Mucosa of descending colon (tissue), 3 donors: Measurements from ENCODE around the gene SRGAP3. TPM values are rescaled to one million over a fixed set of nuclear protein-coding genes. Genes with fewer than 3 reads are reported as not detected.
A peak's percentile ranks its signal among the peaks of the same experiment; 100 is the strongest.

Source experiments
- ATAC-seq: fragments of 200-7000 bp; cut with Tn5 transposase; one replicate; pipeline ENCODE4 v1.9.1; 2020; ENCODE audit warnings: mild to moderate bottlenecking, moderate library complexity
- DNase-seq, 3 donors: peaks; one replicate each; pipeline ENCODE4 v3.0.0-alpha.2; 2020
- H3K36me3 ChIP-seq: fragments of 200-600 bp; one replicate; pipeline ENCODE4 v1.8.0; 2021; ENCODE audit warnings: low read depth, mild to moderate bottlenecking
- H3K4me1 ChIP-seq: fragments of 200-600 bp; one replicate; pipeline ENCODE4 v1.8.0; 2021; ENCODE audit warnings: low read depth, mild to moderate bottlenecking
- H3K4me3 ChIP-seq: fragments of 200-600 bp; one replicate; pipeline ENCODE4 v1.8.0; 2021; ENCODE audit warnings: mild to moderate bottlenecking
- H3K9me3 ChIP-seq: fragments of 200-600 bp; one replicate; pipeline ENCODE4 v1.8.0; 2021; ENCODE audit warnings: mild to moderate bottlenecking
- intact Hi-C, 2 donors: fragments of 100-400 bp; cut with DNase I in 1 of 2; cut with micrococcal nuclease in 1 of 2; formaldehyde crosslinking; loops; one replicate each; pipeline versions ENCODE4 v1.11.0 to v1.11.1; 2022; cut with DNase I, micrococcal nuclease
- total RNA-seq, 3 donors: library from RNA; stranded (reverse); fragmentation: NEBNext Ultra II Directional in 2 of 3; extraction: Animal tissue kit (Norgen Biotek cat#: 25700) in 2 of 3; gene quantifications; one replicate each; pipeline versions ENCODE4 v1.2.1 to v1.2.4, GENCODE V29; 2021 to 2023
- TF ChIP-seq, protein P1 (sequence below): fragments of 200-600 bp; IDR thresholded peaks from one replicate; pipeline ENCODE4 v1.8.0; 2022; ENCODE audit warnings: antibody characterized with exemption, mild to moderate bottlenecking
- donor health status: DM: no; HTN: no; CAD: no; lungs with moderate emphysema.
- donor health status: DM: no; HTN: no; CAD: no.
- donor health status: DM: no; HTN: yes; CAD: no.

Gene SRGAP3
- total RNA-seq, 3 donors from 2014 or later: 6.4 to 9.0 (median 8.6) TPM

DNA sequence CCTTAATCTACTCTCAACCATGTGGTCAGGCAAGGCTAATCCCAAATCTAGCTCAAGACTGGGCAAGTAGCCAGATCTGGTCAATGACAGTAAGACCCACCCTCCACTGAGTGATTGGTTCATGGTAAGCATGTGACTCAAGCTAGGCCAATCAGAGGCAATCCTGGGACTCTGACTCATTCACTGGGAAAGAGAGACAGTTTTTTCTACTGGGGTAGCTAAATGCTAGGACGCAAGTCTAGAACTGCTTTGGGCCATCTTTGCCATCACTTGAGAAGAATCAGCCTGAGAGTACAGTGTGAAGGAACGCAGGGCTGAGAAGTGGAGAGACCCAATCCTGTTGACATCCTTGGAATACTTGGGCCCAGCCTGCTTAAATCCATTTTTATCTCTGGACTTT is 276.8 kb downstream of the SRGAP3 start:
- ATAC-seq: peak; percentile 12
- TF ChIP-seq, protein P1, sequence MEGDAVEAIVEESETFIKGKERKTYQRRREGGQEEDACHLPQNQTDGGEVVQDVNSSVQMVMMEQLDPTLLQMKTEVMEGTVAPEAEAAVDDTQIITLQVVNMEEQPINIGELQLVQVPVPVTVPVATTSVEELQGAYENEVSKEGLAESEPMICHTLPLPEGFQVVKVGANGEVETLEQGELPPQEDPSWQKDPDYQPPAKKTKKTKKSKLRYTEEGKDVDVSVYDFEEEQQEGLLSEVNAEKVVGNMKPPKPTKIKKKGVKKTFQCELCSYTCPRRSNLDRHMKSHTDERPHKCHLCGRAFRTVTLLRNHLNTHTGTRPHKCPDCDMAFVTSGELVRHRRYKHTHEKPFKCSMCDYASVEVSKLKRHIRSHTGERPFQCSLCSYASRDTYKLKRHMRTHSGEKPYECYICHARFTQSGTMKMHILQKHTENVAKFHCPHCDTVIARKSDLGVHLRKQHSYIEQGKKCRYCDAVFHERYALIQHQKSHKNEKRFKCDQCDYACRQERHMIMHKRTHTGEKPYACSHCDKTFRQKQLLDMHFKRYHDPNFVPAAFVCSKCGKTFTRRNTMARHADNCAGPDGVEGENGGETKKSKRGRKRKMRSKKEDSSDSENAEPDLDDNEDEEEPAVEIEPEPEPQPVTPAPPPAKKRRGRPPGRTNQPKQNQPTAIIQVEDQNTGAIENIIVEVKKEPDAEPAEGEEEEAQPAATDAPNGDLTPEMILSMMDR: no peak
- no peak for DNase-seq
- Histone ChIP-seq H3K36me3 (no peaks in the 10 kb centered on the region), H3K4me1 (no peaks in the 10 kb centered on the region), H3K9me3 (no peaks in the 10 kb centered on the region), H3K4me3 (no peak overlapping the region)
- intact Hi-C loops: loop anchor here (5.0 kb wide), 2 partner anchors 95 to 330 kb away; no protein-coding TSS in a partner anchor

DNA sequence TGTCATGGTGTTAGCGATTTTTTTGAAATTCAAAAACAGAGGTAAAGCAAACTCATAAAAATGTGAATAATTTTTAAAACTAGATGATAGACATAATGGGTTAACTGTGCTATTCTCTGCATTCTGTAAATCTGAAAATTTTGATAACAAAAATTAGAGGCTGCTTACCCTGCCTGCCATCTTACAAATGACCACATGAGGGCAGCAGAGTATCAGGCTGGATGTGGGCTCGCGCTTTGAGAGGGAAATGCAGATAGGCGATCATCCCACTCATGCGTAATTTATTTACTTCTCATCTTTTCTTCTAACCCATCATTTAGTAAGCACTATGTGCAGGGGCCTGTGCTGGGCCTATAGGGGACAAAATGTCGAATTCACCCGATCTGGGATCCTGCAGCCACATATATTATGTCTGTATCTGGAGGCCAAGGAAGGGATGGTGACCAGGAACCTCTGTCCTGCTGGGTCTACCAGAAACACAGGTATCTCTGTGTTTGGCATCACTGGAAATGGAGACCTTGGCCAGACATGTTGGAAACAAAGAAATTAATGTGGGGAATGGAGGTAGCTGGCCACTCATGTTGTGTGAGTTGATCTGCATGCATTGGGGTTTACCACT is 278.4 kb downstream of the SRGAP3 start:
- intact Hi-C loops: loop anchor here (1.0 to 5.0 kb wide), 3 partner anchors 96 to 331 kb away; no protein-coding TSS in a partner anchor
- Histone ChIP-seq H3K4me1 (peaks cover 10% of the 10 kb centered on the region), H3K9me3 (no peaks in the 10 kb centered on the region), H3K36me3 (no peaks in the 10 kb centered on the region), H3K4me3 (no peak overlapping the region)
- TF ChIP-seq, protein P1: peak; percentile 91
- peak; percentile 84 for ATAC-seq
- peak in 2 of 3 donors; percentile 62 to 81 for DNase-seq

DNA sequence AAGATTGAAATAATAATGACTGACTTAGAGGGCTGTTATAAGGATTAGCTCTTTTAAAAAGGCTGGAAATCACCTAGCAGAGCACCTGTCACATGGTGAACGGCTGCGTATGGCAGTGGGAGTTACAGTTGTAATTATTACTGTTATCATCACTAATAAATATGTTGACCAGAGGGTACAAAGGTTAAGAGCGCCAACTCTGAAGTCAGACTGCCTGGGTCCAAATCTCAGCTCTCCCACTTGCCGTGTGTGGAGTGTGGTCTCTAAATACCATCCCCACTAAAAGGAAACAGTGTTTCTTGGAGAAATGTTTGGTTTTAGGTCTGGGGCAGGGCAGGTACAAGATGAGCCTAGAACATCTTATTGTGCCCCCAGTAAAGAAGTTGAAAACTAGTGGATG is 280.2 kb downstream of the SRGAP3 start:
- H3K9me3 ChIP-seq: no peaks in the 10 kb centered on the region
- no peaks in the 10 kb centered on the region for H3K36me3 ChIP-seq
- TF ChIP-seq, protein P1: no peak
- no peak overlapping the region for H3K4me3 ChIP-seq
- H3K4me1 ChIP-seq: peaks cover 24% of the 10 kb centered on the region
- DNase-seq: no peak
- no peak for ATAC-seq
- intact Hi-C loops: no loop called here

DNA sequence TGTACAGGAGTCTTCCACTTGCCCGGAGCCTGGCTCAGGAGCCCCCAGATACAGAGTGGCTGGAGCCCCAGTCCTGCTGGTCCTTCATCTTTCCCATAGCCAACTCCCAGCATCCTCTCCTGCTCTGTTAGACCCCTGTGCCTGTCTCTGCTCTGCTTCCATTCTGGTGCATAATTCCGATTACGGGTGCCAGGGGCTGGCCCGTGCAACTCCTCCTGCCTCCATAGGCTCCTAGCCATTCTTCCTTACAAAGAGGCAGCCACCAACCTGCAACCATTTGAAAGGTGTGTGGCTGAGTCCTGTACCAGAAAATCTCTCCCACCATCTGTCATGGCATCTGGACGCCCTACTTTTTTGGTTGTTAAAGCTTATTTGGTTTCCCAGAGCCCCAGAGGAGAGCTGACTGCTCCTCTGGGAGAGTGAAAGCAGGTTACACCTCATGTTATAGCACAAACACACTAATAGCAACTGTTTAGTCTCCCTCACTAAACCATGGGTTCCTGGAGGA is 281.0 kb downstream of the SRGAP3 start:
- DNase-seq (no peak), ATAC-seq (no peak)
- H3K9me3 ChIP-seq: no peaks in the 10 kb centered on the region
- intact Hi-C loops: no loop called here
- no peaks in the 10 kb centered on the region for H3K36me3 ChIP-seq
- H3K4me1 ChIP-seq: peaks cover 30% of the 10 kb centered on the region
- no peak overlapping the region for H3K4me3 ChIP-seq
- TF ChIP-seq, protein P1: no peak

DNA sequence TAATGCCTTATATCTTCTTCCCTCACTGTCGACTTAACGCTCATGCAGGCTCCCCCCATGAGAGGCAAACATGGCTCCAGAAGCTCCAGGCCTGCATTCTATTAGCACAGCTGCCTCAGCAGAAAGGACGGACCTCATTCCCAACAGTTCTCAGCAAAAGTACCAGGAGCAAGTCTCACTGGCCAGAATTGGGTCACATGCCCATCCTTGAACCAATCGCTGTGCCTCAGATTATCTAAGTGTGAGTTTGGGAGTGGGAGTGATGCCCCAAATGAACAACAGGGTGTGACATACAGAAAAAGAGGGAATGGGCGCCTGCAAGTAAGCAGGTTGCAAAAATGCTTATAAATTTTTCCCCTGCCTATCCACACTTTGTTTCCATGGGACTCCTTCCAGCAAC is 281.9 kb downstream of the SRGAP3 start:
- DNase-seq (no peak), ATAC-seq (no peak)
- Histone ChIP-seq H3K36me3 (no peaks in the 10 kb centered on the region), H3K9me3 (no peaks in the 10 kb centered on the region), H3K4me1 (peaks cover 33% of the 10 kb centered on the region), H3K4me3 (no peak overlapping the region)
- TF ChIP-seq, protein P1: no peak
- intact Hi-C loops: no loop called here
